Kidney (tissue), 14 donors: ENCODE results near the gene ATF3. TPM values are rescaled to one million over a fixed set of nuclear protein-coding genes. Genes with fewer than 3 reads are reported as not detected.

ENCODE experiments used
- DNase-seq, 5 donors: peaks; one replicate each; pipeline ENCODE4 v3.0.0-alpha.2; 2013 to 2020
- FAIRE-seq: peaks from 2 replicates; lab custom pipeline; 2012; peaks lifted over from hg19 to GRCh38; lab: Jason Lieb, UNC
- H3K27ac ChIP-seq, 2 donors: one replicate each; pipeline ENCODE4 v1.7.0; 2013; ENCODE audit warnings: low read depth in 2 of 2, low read length in 2 of 2, inconsistent platforms in 1 of 2
- H3K27me3 ChIP-seq: one replicate; pipeline ENCODE4 v1.7.1; 2013; ENCODE audit warnings: low read length, inconsistent platforms; ENCODE audit not compliant: control insufficient read depth, insufficient read depth
- H3K36me3 ChIP-seq, 3 donors: one replicate each; pipeline versions ENCODE4 v1.7.0 to v1.7.1; 2013; ENCODE audit warnings: low read length in 3 of 3, control low read depth in 1 of 3, inconsistent platforms in 1 of 3; ENCODE audit not compliant: insufficient read depth in 3 of 3, control insufficient read depth in 2 of 3
- H3K4me1 ChIP-seq, 3 donors: one replicate each; pipeline versions ENCODE4 v1.7.0 to v1.7.1; 2013; ENCODE audit warnings: low read length in 3 of 3, inconsistent platforms in 1 of 3, low read depth in 1 of 3; ENCODE audit not compliant: control insufficient read depth in 2 of 3, insufficient read depth in 2 of 3
- H3K4me3 ChIP-seq, 3 donors: one replicate each; pipeline versions ENCODE4 v1.7.0 to v1.8.1; 2013; ENCODE audit warnings: low read length in 3 of 3, control low read depth in 1 of 3, inconsistent platforms in 1 of 3
- H3K9ac ChIP-seq, 3 donors: one replicate each; pipeline versions ENCODE4 v1.7.0 to v1.7.1; 2013; ENCODE audit warnings: low read length in 3 of 3, control low read depth in 1 of 3, inconsistent platforms in 1 of 3
- H3K9me3 ChIP-seq, 3 donors: one replicate each; pipeline versions ENCODE4 v1.7.0 to v1.7.1; 2013; ENCODE audit warnings: low read length in 3 of 3, control low read depth in 1 of 3, inconsistent platforms in 1 of 3; ENCODE audit not compliant: control insufficient read depth in 2 of 3, insufficient read depth in 1 of 3
- CTCF ChIP-seq: IDR thresholded peaks from 3 replicates; pipeline ENCODE4 v1.5.1; 2012; ENCODE audit warnings: mild to moderate bottlenecking, moderate library complexity, borderline replicate concordance; ENCODE audit not compliant: insufficient read depth; ENCODE audit errors: extremely low read depth
- intact Hi-C: fragments of 100-400 bp; cut with DNase I; formaldehyde crosslinking; loops from one replicate; pipeline ENCODE4 v1.11.1; 2022
- polyA plus RNA-seq: library from polyadenylated mRNA; stranded (reverse); fragments of 350-450 nt; fragmentation: Illumina TruSeq; extraction: RNeasy Lipid Tissue Mini Kit (QIAGEN cat#74804); gene quantifications from one replicate; pipeline ENCODE4 v1.2.3, GENCODE V29; 2014; ENCODE audit warnings: low read depth, low replicate concordance; ENCODE audit not compliant: insufficient read depth
- total RNA-seq: library from RNA; stranded (reverse); fragmentation: NEBNext Ultra II Directional; extraction: Animal tissue kit (Norgen Biotek cat#: 25700); gene quantifications from one replicate; pipeline ENCODE4 v1.2.1, GENCODE V29; 2021
- donor health status: control.
- donor health status: control.
- donor health status: control.
- donor health status: control.
- donor health status: control.
- donor health status: DM: yes; HTN: yes; CAD: no.
- donor health status: Normal renal cell carcinoma (clear cell type).

ATF3 gene
- total and polyA plus RNA-seq, 2 donors from 2014 or later: 12.8 to 14.6 TPM

GRCh38 chr1:212565571-212566305 lies 42.8 kb upstream of the ATF3 start:
- FAIRE-seq: no peak
- Histone ChIP-seq H3K36me3 (no peaks in the 10 kb centered on the region), H3K27ac (no peak overlapping the region)

DNA sequence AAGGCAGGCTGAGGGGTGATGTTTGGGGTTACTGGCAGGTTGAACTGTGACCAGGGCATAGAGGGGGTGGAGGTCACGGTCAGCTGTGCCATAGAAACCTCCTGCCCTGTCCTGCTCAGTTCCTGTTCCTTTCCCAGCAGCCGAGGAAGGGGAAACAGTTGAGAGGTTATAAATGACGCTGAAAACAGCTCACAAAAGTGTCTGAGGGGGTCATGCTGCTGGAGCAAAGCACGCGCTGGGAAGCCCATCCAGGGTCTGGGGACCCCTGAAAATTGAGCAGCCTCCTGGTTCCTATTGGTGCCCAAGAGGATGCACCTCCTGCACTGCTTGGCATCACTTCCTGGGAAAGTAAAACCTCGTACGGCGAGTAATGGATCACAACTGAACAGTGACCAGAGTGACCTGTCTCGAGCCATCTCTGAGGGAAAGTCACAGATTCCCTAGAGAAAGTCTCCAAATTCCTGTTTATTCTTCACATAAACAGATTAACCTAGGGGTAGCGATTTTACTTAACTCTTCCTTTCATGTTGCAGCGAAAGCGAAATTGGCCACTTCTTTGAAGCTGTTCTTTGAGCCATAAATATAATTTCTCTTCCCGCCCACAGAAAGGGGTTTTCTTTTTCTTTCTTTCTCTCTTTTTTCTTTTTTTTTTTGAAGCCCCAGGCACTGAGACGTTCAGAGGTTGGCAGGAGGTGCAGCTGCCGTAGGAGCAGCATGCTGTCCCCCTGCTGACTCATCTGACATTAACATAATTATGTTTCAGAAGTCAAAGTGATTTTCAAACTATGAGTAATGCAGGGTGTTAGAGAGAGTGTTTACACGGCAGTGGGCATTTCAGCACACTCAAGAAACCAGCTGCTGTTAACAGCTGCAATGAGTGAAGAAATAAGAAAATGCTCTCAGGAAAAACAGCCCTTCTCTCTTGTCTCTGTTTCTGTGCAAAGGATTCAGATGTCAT lies 41.8 kb upstream of the ATF3 start:
- intact Hi-C loops: no loop called here
- DNase-seq: peak in 2 of 5 donors; percentile 48 to 59

More at GRCh38 chr1:212565571-212566305, 42.8 kb upstream of the ATF3 start:
- Histone ChIP-seq H3K4me3 (peak overlapping the region in 1 of 3 donors; percentile 60), H3K9ac (no peak overlapping the region), H3K9me3 (no peaks in the 10 kb centered on the region), H3K4me1 (peaks cover 0 to 3% (median 0%) of the 10 kb centered on the region in 3 donors), H3K27me3 (no peaks in the 10 kb centered on the region)
- DNase-seq: no peak
- intact Hi-C loops: no loop called here
- no peak for TF ChIP-seq CTCF

DNA sequence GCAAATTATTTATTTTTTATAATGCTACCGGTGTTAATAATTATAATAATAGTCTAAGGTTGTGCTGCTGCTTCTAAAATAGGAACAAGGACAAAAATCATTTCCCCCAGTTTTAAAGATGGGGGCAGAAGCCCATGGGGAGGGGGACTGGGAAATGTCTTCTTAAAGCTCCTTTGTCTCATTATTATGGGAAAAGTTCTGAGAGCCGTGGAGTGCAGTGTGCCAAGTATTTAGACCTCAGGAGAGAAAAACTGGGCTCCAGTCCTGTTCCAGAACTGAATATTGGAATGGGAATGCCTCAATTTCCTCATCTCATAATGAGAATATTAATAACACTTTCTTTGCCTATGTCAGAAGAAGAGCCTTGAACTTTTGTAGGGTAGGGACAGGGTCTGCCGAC lies 40.9 kb upstream of the ATF3 start:
- Histone ChIP-seq H3K9me3 (no peaks in the 10 kb centered on the region), H3K4me1 (peaks cover 0 to 3% (median 0%) of the 10 kb centered on the region in 3 donors), H3K9ac (peak overlapping the region in 1 of 3 donors; percentile 16), H3K36me3 (no peaks in the 10 kb centered on the region), H3K27ac (no peak overlapping the region), H3K4me3 (no peak overlapping the region), H3K27me3 (no peaks in the 10 kb centered on the region)
- intact Hi-C loops: no loop called here
- DNase-seq (no peak), FAIRE-seq (no peak)
- no peak for TF ChIP-seq CTCF

More for the DNA sequence above, 41.8 kb upstream of the ATF3 start:
- H3K9ac ChIP-seq: peak overlapping the region; percentile 67 to 75 (median 75)
- H3K27ac ChIP-seq: peak overlapping the region; percentile 41 to 74
- no peaks in the 10 kb centered on the region for H3K27me3 ChIP-seq
- no peaks in the 10 kb centered on the region for H3K9me3 ChIP-seq
- no peak for TF ChIP-seq CTCF
- H3K36me3 ChIP-seq: no peaks in the 10 kb centered on the region
- H3K4me1 ChIP-seq: peaks cover 0 to 3% (median 0%) of the 10 kb centered on the region in 3 donors
- peak overlapping the region; percentile 60 to 88 (median 77) for H3K4me3 ChIP-seq
- FAIRE-seq: no peak
